HG03175 (cell line): ENCODE measurements around the gene HECW1.
"Not testable (repeated sequence)": the region's sequence is repeated elsewhere in the genome, so short reads cannot be mapped to it uniquely, and the experiment has no call there.

Experiments
- ATAC-seq: cut with Tn5 transposase; IDR thresholded peaks from one replicate; pipeline ENCODE4 v1.9.1; 2021; ENCODE audit warnings: mild to moderate bottlenecking, moderate library complexity; ENCODE audit not compliant: unreplicated experiment

HECW1 gene

GRCh38 chr7:43590862-43591557, 478.6 kb downstream of the HECW1 start:
- ATAC-seq = peak; percentile 84

DNA sequence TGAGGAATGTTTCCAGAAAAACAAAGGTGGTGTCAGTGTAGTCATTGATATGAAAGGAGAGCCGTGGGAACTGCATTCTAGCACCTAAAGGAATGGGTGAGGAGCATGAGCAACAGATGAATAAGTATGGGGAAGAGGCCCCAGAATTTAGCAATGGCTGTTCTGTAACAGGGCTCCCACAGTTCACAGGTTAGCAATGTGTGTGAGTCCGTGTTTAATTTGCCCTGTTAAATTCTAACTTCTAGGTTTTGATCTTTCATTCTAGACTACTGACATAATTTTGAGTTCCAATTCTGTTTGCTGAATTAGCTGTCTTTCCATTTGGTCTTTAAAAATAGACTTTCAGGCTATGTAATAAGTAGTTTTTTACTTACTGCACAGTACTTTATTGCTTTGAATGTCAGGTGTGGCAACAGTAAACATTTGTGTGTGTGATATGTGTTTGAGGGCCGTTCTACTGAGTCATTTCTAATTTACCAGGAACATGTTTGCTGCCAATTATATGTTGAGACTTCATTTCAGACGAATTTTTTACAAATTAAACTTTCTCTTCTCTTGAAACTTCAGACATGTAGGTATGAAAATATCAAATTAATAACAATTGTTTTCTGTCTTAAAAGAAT, 479.2 kb downstream of the HECW1 start:
- ATAC-seq = no peak

DNA sequence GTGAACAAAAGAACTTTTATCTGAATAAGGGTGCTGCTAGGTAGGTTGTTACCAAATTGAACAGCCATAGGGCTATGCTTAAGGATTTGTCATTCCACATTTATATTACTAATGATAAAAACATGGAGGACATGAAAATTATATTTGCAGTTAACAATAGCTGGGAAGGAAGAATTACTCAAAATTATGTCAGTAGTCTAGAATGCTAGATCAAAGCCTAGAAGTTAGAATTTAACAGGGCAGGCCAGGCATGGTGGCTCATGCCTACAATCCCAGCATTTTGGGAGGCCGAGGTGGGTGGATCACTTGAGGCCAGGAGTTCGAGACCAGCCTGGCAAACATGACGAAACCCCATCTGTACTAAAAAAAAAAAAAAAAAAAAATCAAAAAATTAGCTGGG, 479.9 kb downstream of the HECW1 start:
- ATAC-seq = no peak

GRCh38 chr7:43593010-43593409, 480.6 kb downstream of the HECW1 start:
- no peak for ATAC-seq

DNA sequence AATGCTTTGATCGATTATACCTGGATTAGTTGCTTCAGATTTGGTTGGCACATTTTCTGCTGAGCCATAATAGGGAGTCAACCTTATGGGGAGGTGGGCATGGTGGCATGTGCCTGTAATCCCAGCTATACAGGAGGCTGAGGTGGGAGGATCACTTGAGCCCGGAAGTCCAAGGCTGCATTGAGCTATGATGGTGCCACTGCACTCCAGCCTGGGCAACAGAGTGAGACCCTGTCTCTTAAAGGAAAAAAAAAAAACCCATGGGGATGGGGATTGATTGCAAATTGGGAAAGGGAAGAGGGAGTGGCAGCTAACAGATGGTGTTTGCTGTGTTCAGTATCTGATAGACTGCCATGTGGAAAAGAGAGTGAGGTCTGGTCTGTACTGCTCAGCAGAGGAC, 481.6 kb downstream of the HECW1 start:
- ATAC-seq = no peak

DNA sequence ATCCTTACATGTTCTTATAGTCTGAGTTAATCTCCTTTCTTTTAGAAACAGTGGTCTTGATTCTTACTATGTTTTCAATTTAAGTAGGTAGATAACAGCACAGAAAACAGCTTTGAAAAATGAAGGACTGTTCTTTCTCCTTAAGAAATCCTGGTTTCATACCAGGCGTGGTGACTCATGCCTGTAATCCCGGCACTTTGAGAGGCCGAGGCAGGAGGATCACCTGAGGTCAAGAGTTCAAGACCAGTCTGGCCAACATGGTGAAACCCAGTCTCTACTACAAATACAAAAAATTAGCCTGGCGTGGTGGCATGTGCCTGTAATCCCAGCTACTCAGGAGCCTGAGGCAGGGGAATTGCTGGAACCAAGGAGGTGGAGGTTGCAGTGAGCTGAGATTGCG, 484.0 kb downstream of the HECW1 start:
- ATAC-seq = not testable (repeated sequence)

GRCh38 chr7:43600056-43600455, 487.6 kb downstream of the HECW1 start:
- ATAC-seq = no peak

DNA sequence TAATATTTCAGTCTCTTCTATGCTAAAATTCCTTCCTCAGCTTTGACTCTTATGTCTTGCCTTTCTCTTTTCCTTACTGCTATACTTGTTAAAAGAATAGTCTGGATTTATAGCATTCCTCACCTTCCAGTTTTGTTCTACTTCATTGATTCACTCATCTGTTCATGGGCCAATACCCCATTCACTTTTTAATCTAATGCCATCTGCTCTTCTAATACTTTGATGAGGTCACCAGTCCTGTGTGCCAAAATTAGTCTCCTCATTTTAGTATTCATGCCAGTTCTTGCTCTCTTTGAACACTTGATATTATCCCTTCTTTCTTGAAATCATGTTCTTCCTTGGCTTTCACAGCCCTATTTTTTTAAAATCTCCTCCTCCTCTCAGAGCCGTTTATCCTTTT, 489.8 kb downstream of the HECW1 start:
- no peak for ATAC-seq

DNA sequence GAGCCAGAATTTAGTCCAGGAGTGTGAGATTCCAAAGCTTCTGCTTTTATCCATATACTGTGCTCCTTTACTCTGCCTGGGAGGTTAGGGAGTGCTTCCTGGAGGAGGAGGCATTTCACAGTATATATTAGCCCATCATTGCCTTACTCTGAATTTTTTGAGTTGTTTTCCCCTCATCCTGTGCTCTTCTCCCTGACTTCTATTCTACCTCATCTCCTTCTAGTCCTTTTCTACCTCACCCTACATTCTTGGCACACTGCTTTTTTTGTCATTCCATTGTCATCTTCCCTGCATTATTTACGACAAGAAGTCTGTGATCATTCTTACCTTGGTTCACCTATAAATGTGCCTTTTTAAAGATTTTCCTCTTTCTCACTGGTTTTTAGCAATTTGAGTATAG, 491.8 kb downstream of the HECW1 start:
- ATAC-seq = no peak

GRCh38 chr7:43609097-43609496, 496.6 kb downstream of the HECW1 start:
- ATAC-seq = no peak

DNA sequence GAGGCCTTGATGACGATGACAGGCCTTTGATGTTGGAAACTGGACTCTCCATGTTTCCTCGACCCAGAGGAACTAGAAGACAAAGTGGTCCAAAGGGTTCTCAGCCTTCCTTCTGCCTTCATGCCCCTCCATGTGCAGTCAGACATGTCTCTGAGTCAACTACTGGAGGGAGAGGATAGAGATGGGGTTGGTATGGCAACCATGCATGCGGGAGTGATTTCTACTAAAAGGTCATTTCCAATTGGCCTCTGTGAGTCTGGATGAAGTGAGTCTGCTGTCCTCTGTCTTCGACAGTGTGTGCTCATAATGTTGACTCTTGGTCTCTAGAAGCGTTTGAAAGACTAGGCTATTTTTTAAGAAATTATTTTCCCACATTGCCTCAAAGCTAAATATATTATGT, 499.7 kb downstream of the HECW1 start:
- no peak for ATAC-seq

DNA sequence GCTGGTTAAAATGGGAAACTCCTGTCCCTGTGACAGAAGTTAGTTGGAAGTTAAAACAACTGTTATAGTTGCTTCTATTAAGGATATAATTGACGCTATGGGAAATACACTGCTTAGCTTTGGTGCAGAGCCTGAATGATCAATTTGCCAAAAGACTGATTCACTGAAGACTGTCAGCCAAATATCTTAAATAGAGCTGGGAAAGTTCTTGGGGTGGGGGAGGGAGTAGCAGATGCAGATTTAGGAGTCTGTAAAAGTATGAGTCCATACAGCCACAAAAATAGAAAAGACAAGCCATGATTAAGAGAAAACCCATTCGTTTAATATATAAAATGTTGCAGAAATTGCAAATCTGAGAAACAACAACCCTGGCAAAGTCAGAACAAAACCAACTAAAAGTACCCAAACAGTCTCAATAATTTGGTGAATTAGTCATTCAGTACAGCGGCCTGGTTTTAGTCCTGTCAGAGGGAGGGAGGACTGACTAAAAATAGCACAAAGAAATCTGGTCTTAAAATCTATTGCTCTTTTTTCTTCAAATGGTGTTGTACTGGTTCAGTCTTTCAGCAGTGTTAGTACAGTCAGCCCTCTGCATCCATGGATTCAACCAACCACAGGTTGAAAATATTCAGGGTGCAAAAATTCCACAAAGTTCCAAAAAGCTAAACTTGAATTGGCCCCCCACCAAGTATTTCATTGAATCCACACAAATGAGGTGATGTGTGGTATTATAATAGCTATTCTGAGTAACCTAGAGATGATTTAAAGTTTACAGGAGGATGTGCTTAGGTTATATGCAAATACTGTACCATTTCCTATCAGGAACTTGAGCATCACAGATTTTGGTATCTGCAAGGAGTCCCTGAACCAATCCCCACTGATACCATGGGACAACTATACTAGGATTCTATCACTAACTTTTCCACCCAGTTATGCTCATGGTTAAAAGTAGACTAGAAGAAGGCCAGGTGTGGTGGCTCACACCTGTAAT, 500.4 kb downstream of the HECW1 start:
- ATAC-seq = peak; percentile 63
